HG02759 (cell line): ENCODE measurements around the gene CAPS.

Source experiments
- ATAC-seq: cut with Tn5 transposase; IDR thresholded peaks from one replicate; pipeline ENCODE4 v1.9.1; 2021; ENCODE audit warnings: mild to moderate bottlenecking, moderate library complexity; ENCODE audit not compliant: unreplicated experiment

The CAPS gene

DNA sequence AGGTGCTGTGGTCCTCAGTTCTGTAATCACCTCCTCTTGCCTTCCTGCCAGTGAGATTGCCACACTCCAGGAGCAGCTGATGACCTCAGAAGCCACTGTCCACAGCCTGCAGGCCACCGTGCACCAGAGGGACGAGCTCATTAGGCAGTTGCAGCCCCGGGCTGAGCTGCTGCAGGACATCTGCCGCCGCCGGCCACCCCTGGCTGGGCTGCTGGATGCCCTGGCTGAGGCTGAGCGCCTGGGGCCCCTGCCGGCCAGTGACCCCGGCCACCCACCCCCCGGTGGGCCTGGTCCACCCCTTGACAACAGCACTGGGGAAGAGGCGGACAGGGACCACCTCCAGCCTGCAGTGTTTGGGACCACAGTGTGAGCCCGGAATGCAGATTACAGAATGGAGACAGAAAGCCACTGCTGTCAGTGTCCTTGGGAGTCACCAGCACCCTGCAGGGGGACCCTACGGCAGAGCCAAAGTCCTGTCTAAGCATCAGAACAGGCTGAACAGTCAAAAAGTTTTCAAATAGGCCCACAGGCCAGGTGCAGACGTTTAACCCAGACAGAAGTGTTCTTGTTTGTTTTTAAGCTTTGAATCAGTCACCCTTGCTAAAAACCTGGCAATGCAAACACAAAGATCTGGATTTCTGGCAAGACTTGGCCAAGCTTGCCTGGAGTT, 5.1 kb upstream of the CAPS start:
- no peak for ATAC-seq

DNA sequence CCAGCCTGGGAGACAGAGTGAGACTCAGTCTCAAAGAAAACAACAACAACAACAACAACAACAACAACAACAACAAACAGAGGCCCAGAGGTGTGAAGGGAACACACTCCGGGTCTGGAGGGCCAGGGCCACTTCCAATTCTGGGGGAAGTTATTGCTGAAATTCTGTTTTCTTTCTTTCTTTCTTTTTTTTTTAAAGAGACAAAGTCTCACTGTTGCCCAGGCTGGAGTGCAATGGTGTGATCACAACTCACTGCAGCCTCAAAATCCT, 3.5 kb upstream of the CAPS start:
- ATAC-seq, result no peak

DNA sequence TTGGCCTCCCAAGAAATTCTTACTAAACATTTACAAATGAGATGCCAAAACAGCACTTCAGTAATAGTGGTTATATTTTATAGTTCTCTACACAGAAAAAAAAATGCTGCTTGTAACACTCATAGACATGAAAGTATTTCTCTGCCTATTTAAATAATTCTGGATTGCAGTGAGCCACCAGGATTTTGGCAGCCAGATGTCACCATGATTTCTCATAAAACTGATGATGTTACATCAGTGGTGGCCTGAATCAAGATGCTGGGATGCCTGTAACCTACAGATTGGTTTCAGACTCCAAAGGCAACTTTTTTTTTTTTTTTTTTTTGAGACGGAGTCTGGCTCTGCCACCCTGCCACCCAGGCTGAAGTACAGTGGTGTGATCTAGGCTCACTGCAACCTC, 2.7 kb upstream of the CAPS start:
- no peak for ATAC-seq

DNA sequence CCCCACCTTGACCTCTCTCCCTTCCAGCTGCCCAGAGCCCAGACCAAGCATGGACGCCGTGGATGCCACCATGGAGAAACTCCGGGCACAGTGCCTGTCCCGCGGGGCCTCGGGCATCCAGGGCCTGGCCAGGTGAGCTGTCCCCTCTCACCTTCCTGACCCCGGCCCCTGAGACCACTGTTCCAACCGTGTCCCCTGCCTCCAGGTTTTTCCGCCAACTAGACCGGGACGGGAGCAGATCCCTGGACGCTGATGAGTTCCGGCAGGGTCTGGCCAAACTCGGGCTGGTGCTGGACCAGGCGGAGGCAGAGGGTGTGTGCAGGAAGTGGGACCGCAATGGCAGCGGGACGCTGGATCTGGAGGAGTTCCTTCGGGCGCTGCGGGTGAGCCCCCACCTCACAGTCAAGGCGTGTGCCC, 312 bp downstream of the CAPS start:
- ATAC-seq, result no peak

DNA sequence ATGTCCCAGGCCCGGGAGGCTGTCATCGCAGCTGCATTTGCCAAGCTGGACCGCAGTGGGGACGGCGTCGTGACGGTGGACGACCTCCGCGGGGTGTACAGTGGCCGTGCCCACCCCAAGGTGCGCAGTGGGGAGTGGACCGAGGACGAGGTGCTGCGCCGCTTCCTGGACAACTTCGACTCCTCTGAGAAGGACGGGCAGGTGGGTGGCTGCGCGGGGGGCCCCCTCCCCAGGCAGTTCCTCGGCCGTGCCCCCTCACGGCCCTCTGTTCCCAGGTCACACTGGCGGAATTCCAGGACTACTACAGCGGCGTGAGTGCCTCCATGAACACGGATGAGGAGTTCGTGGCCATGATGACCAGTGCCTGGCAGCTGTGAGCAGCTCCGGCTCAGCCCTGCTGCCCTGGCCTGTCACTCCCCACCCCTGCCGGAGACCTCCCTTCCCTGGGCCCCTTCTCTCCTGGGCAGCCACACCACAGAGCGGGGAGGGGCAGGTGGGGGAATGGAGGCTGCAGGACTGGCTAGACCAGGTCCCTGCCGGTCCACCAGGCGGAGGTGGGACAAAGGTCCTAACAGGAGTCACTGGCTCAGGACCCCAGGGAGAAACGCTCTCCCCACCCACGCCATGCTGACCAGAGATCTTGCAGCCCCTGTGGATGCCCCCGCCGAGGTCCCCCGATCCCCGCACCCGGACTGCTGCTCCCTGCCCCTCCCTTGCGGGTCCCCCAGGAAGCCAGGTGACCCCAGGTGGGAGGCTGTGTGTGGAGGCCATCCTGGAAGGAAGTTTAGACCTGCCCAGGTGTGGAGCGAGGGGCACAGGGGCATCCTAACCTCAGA, 1.1 kb downstream of the CAPS start:
- no peak for ATAC-seq

DNA sequence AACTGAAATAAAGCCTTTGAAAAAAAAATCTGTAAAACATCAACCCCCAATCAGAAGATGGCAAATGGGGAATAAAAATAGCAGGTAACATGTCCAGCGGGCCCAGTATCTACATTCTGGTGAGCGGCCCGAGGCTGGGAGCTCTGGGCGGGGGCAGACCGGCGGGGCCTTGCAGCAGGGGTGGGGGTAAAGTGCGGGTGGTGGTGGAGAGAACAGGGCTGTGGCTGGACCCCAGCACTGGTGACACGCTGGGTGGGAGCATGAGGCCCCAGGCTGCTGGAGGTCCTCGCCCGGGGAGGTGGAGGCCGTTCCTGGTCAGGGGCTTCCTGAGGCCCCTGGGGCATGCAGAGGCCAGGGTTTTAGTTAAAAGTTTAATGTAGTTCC, 1.7 kb downstream of the CAPS start:
- no peak for ATAC-seq

DNA sequence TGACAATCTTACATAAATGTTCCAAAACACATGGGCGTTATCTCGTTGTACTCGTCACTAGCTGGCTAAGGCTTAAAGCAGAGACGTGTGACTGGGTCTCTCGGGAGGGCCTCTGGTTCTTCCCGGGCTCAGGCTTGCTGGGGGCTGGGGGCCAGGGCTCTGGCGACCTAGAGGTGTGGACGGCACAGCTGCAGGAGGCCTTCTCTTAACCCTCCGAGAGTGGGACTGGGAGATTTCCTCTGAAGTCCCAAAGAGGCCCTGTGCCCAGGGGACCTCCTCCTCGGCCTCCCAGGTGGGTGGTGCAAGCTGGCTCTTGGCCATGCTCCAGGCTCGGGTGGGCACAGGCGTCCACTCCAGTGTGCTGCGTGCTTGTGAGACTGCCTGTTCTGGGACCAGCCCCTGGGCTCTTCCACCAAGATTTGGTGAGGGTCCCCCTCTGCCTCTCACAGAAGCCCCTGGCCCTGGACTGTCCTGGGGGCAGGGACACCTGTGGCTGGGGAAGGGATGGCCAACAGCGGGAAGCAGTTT, 2.2 kb downstream of the CAPS start:
- no peak for ATAC-seq

DNA sequence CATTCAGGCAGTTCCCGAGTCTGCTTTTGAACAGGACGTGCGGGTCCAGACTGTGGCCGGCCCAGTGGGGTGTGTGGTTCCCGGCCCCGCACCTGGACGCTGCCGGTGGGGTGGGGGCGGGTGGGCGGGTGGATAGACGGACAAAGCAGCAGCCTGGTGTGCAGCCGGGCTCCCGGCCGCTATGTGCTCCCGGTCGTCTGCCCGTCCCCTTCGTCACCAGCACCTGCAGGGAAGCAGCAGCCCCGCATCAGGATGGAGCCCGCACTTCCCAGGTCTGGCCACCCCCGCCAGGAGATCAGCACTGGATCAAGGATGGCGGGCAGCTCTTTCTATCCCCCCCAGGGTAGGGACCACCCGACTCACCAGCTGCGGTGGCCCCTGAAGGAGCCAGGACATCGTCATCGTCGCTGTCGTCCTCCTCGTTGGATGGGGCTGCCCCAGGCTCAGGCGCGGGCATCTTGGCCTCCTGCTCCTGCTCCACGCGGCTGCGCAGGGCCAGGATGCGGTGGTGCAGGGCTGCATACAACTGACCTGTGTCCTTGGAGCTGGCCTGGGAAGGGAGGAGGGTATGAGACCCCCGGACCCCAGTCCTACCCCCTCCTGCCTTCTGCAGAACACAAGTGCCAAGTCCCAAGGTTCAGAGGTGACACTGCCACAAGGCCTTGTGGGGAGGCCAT, 3.5 kb downstream of the CAPS start:
- no peak for ATAC-seq

DNA sequence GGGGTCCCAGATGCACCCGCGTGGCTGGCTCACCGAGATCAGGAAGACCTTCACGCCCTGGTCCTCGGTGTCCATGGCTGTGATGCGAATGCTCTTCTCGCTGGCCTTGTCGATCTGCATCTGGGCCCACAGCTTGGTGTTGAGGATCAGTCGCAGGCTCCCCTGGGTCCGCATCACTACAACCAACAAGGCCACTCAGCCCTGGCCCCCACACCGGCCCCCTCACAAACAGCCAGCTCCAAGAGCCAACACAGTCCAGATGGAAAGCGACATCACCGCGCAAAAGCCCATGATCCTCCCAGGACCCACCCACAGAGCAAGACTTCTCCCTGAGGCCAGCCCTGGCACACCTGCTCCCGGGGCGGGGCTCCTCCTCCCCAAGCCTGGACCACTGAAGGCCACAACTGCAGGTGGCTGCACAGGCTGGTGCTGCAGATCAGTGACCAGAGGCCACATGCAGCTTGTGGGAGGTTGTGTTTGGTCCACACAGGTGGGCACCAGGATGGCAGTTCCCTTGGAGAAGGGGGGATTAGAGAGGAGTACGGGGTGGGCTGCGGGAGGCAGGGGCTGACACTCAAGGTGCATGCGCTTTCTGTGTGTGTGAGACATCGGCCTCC, 4.5 kb downstream of the CAPS start:
- ATAC-seq, result no peak

DNA sequence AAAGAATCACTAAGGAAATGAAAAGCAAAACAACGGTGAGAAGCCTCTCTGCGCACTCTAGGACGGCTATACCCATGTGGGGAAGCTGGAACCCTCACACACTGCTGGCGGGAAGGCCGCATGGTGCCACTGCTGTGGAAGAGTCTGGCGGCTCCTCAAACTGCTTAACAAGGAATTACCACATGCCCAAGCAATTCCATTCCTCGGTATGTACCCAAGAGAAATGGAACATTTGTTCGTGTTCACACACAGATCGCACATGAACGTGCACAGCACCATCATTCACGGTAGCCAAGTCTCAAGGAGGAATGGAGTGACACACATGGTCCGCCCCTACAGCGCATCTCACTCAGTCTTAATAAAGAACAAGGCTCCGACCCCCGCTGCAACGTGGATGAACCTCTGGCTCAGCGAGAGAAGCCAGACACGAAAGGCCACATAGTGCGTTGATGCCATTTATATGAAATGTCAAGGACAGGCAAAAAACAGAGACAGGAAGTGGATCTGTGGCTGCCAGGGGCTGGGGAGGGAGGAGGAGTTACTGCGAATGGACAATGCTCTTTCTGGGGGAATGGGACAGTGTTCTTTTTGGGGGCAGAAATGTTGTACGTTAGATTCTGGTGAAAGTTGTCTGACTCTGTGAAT, 7.6 kb downstream of the CAPS start:
- no peak for ATAC-seq

DNA sequence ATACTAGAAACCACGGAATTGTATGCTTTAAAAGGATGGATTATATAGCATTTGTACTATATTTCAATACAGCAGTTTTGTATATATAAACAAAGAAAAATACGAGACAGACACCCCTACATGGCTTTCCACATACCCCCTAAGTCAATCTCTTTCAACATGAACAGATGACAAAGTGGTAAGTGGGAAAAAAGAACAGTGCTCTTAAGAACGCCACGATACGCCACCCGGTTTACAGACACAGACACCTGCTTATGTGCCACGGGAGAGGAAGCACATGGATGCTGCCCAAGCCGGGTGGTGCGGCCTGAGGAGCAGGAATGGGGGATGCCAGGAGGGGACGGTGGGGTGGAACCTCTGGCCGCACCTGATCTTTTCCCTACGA, 8.1 kb downstream of the CAPS start:
- ATAC-seq, result no peak

DNA sequence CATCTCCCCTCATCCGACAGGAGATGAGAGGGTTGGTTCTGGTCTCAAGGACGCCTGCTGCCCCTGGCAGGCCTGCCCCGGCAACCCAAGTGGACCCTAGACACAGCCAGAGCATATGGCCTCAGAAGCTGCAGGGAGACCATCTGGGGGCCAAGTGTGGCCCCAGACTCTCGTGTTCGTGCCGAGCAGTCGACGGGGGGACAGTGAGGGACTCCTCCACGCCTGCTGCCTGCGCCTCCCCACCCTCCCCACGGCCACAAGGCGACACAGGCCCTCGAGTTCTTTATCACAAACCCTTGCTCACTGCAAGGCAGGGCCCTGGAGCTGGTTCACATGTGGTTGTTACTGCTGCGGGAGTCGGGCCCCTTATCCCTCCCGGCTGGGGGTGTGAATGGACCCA, 9.3 kb downstream of the CAPS start:
- ATAC-seq, result no peak

DNA sequence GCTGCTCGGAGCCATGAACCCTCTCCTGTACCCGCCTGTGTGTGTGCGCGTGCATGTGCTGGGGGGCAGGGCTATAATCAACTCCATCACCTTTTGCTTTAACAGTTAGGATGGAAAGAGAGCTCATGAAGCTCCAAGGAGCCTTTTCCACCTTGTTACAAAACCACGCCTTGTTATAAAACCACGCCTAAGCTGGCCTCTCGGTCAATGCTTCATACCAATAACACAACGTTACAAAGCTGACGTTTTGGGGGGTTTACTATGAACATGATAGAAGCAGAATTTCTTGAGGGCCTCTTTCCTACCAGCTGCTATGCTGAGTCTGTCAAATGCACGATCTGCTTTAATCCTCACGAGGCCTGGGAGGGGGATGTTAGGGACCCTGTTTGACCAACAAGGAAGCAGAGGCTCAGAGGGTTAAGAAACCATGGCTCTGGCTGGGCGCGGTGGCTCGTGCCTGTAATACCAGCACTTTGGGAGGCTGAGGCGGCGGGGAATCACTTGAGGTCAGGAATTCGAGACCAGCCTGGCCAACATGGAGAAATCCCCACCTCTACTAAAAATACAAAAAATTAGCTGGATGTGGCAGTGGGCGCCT, 11.9 kb downstream of the CAPS start:
- no peak for ATAC-seq

DNA sequence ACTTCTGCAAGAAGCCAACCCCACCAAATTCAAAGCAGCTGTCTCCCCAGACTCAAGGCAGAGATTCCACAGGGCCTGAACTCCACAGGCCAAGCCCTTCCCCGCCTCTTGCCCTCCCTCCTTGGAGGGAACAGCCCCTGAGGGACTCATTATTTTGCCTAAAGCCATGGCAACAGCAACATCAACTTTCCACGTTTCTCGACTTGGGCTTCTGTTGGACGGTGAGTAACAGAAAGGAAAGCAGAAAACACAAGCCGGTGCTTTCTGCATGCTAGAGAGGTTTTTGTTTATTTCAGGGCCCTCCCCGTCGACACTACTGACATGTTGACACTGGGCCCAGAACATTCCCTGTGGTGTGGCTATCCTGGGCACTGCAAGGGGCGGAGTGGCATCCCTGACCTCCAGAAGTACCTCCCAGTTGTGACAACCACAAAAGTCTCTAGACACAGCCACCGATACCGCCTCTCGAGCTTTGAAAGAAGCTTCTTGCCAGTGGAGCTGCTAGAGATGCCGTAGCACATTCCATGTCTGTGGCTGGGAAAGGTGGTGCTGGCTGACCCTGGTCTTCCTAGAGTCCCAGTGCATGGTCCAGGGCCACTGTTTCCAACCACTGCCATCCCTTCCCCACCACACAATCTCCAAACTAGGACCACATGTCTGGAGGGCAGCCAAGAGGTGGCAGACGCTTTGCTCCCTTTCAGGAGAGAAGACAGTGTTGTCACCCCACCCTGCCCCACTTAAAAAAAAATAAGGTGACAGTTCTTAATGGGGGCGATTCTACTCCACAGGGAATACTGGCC, 12.8 kb downstream of the CAPS start:
- no peak for ATAC-seq

DNA sequence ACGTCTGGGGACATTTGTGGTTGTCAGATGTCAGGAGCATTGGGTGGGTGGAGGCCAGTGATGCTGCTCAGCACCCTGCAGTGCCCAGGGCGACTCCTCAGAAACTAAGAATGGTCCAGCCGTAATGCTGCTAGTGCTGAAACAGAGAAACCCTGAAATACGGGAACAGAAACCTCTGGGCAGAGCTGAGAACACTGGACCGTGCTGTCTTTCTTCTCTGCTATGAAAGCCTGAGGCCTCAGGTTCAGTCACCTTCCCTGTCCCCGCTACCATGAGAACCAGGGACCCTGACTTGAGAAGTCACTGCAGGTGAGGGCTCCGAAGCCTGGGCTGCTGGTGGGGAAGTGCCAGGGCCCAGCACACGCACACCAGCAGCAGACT, 13.4 kb downstream of the CAPS start:
- ATAC-seq, result no peak

DNA sequence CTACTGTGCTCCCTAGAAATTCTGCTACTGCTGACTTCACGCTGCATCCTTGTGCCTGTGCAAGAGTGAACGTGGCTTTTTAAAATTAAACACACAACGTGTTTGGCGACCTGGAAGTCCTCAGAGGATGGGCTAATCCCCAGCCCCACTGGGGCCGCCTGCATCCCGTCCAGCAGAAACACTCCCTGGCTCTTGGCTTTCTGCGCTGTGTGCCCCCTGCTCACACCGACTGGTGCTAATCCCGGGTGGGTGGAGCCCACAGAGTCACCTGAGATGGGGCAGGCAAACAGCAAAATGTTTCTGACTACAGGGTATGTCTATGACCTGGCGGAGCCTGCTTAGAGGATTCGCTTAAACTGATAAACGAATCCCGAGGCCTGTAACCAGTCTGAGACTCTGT, 15.1 kb downstream of the CAPS start:
- ATAC-seq, result no peak

DNA sequence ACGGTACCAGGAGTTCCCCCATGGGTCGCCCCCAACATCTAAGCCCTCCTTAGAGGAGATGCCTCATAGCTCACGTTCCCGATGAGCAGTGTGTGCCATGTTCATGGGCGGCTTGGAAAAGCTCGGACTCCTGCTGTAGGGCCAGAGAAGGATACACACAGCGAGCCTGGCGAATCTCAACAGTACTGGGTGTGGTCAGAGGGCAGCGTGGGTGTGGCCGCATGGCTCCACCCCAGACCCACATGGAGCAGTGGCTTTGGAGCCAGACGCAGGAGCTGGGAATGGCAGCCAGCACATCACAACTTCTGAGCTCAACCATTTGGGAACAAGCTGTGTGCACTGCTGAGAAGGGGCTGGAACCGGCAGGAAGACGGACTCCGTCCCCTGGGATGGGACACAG, 15.6 kb downstream of the CAPS start:
- no peak for ATAC-seq

DNA sequence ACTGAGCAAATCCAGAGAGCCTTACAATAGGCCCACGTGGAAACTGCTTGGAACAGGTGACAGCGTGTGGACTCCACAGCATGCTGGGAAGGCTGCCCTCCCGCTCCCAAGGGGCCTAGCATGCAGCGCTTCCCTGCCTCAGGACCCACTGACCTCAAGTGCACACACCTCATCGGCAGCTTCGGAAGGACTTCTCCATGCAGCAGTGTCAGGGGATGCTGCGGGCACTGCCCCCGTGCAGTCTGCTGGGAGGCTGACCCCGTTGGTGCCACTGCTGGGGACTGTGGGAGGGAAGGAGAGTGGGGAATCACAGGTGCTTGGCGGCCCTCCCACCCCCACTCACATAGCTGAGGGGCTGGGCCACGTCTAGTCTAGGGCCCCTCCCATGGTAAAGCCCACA, 17.2 kb downstream of the CAPS start:
- ATAC-seq, result no peak

DNA sequence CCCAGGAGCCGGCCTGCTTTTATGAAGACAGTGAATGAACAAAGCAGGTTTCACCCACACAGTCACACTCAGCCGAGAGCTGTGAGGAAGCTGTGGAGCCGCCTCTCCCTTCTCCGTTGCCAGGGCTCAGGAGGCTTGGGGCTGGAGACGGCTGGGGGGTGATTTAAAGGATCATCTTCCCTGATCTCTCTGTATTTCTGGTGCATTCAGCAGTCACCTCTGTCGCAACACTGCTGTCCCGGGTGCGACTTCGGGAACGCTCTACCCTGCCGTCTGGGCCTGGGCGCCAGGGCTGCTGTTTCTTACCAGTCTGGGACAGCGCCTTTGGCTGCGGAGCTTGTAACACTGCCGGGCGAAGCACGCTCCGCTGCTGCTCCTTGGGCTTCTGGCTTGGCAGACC, 18.1 kb downstream of the CAPS start:
- no peak for ATAC-seq

DNA sequence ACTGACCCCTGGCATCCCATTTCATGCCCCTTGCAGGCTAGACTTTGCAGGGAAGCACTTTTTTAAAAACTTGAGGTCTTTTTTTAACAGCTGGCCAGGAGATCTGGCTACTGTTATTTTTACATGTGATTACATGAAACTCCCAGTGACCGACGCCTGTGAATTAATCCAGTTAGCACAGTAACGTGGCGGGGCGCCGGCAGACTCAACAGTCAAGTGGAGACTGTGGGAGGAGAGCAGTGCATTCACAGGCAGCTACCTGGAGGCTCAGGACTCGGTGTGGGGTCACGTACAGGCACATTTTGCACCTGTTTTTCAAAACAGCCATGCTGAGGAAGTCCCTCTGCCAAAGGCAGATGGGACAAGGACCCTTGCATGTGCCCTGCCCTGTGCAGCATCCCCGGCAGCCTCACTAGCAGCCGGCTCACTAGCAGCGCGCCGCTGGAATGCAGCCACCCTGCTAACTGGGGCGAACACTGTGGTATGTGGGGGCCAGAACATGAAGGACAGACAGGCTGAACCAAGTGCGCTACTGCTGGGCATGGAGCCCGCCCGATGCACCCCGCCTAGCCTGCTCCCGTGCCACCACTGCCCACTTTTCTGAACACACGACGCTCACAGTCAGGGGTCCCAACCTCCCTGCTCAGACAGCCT, 18.7 kb downstream of the CAPS start:
- no peak for ATAC-seq
